Body of pancreas (tissue), 4 donors: Measurements from ENCODE around the gene MEGF10. TPM values are rescaled to one million over a fixed set of nuclear protein-coding genes. Genes with fewer than 3 reads are reported as not detected.

Source experiments
- ATAC-seq: fragments of 150-250 bp; one replicate; pipeline ENCODE4 v1.9.1; 2016
- DNase-seq, 4 donors: peaks; one replicate each; pipeline ENCODE4 v3.0.0-alpha.2; 2019
- H3K27ac ChIP-seq, 4 donors: fragments of 200-600 bp; sonication (generic); 1 replicate in 3 of 4; 2 replicates in 1 of 4; pipeline versions ENCODE4 v1.5.1 to v1.6.1; 2016 to 2019; ENCODE audit warnings: mild to moderate bottlenecking in 1 of 4, mixed read lengths in 1 of 4, moderate library complexity in 1 of 4
- H3K27me3 ChIP-seq, 2 donors: fragments of 200-600 bp; sonication (generic); one replicate each; pipeline ENCODE4 v1.6.0; 2016; ENCODE audit warnings: mild to moderate bottlenecking in 1 of 2
- H3K36me3 ChIP-seq, 2 donors: fragments of 200-600 bp; sonication (generic); replicated peaks in 1 of 2; 2 replicates each; pipeline ENCODE4 v1.5.1; 2016; ENCODE audit warnings: low read depth in 2 of 2; ENCODE audit not compliant: insufficient read depth in 1 of 2
- H3K4me1 ChIP-seq: fragments of 200-600 bp; sonication (generic); one replicate; pipeline ENCODE4 v1.6.0; 2016
- H3K4me3 ChIP-seq, 2 donors: fragments of 200-600 bp; sonication (generic); 1 replicate in 1 of 2; 2 replicates in 1 of 2; pipeline ENCODE4 v1.5.1; 2016 to 2019
- H3K9me3 ChIP-seq, 3 donors: fragments of 200-600 bp; sonication (generic); 1 replicate in 2 of 3; 2 replicates in 1 of 3; pipeline ENCODE4 v1.5.1; 2016
- CTCF ChIP-seq, 7 experiments: fragments of 450-650 bp in 4 of 7; fragments of 200-600 bp in 3 of 7; sonication (generic) in 3 of 7; IDR thresholded peaks; one replicate each; pipeline ENCODE4 v1.5.1; 2016 to 2019; ENCODE audit warnings: antibody characterized with exemption in 7 of 7
- POLR2A ChIP-seq, 3 donors: fragments of 450-650 bp; IDR thresholded peaks; one replicate each; pipeline ENCODE4 v1.6.1; 2016; ENCODE audit warnings: antibody characterized with exemption in 3 of 3, mild to moderate bottlenecking in 2 of 3
- WGBS, 2 donors: methylation state at CpG; one replicate each; pipeline ENCODE4 v1.1.5; 2017; 5-methylcytosine and 5-hydroxymethylcytosine counted together
- intact Hi-C: fragments of 100-400 bp; cut with DNase I; formaldehyde crosslinking; loops from one replicate; pipeline ENCODE4 v1.15.1; 2023
- total RNA-seq, 2 donors: library from RNA; depleted of rRNA; stranded (reverse); fragments of >200 nt; gene quantifications; one replicate each; pipeline ENCODE4 v1.1.0, GENCODE V29; 2016

Gene MEGF10
- total RNA-seq, 2 donors from 2014 or later: under 0.01 TPM; not detected in 1

GRCh38 chr5:127431977-127432585, 141.5 kb downstream of the MEGF10 start:
- H3K9me3 ChIP-seq: no peaks in the 10 kb centered on the region
- no peaks in the 10 kb centered on the region for H3K4me1 ChIP-seq
- no peak overlapping the region for H3K27ac ChIP-seq
- intact Hi-C loops: no loop called here
- no peak for DNase-seq
- no peak for TF ChIP-seq CTCF (IDR thresholded peaks at IDR 0.05)
- TF ChIP-seq POLR2A (IDR thresholded peaks at IDR 0.05): no peak
- H3K27me3 ChIP-seq: no peaks in the 10 kb centered on the region
- no peaks in the 10 kb centered on the region for H3K36me3 ChIP-seq
- ATAC-seq: no peak
- no peak overlapping the region for H3K4me3 ChIP-seq
- WGBS, 2 donors: 51 to 72% methylated on average over 7 of the region's 7 CpGs

GRCh38 chr5:127433526-127433925, 142.9 kb downstream of the MEGF10 start:
- Histone ChIP-seq H3K9me3 (no peaks in the 10 kb centered on the region), H3K4me1 (no peaks in the 10 kb centered on the region), H3K4me3 (no peak overlapping the region), H3K36me3 (no peaks in the 10 kb centered on the region), H3K27me3 (no peaks in the 10 kb centered on the region), H3K27ac (no peak overlapping the region)
- ATAC-seq (no peak), DNase-seq (no peak)
- 69 to 78% methylated on average over 2 of the region's 2 CpGs for WGBS, 2 donors
- intact Hi-C loops: no loop called here
- TF ChIP-seq POLR2A (IDR thresholded peaks at IDR 0.05) (no peak), CTCF (IDR thresholded peaks at IDR 0.05) (no peak)

- intact Hi-C loops: no loop called here
- no peak overlapping the region for H3K4me3 ChIP-seq
- ATAC-seq (no peak), DNase-seq (no peak)
- no peaks in the 10 kb centered on the region for H3K4me1 ChIP-seq
- H3K27me3 ChIP-seq: no peaks in the 10 kb centered on the region
- H3K9me3 ChIP-seq: no peaks in the 10 kb centered on the region
- H3K36me3 ChIP-seq: no peaks in the 10 kb centered on the region
- no peak for TF ChIP-seq CTCF (IDR thresholded peaks at IDR 0.05)
- TF ChIP-seq POLR2A (IDR thresholded peaks at IDR 0.05): no peak
- H3K27ac ChIP-seq: no peak overlapping the region
- WGBS, 2 donors: 87 to 91% methylated on average over 11 to 12 of the region's 12 CpGs
Measured at GRCh38 chr5:127434588-127434987, 144.0 kb downstream of the MEGF10 start.

- intact Hi-C loops: no loop called here
Measured at GRCh38 chr5:127435821-127436220, 145.2 kb downstream of the MEGF10 start.

More at GRCh38 chr5:127435821-127436220, 145.2 kb downstream of the MEGF10 start:
- Histone ChIP-seq H3K27me3 (no peaks in the 10 kb centered on the region), H3K9me3 (no peaks in the 10 kb centered on the region), H3K27ac (no peak overlapping the region), H3K4me3 (no peak overlapping the region), H3K36me3 (no peaks in the 10 kb centered on the region), H3K4me1 (no peaks in the 10 kb centered on the region)
- no peak for TF ChIP-seq CTCF (IDR thresholded peaks at IDR 0.05)
- TF ChIP-seq POLR2A (IDR thresholded peaks at IDR 0.05): no peak
- DNase-seq: no peak
- ATAC-seq: no peak
- WGBS, 2 donors: 88 to 94% methylated on average over 2 of the region's 2 CpGs
